Measurements from ENCODE around the gene EIF6.

GRCh38 chr20:35269055-35269781 lies 15.4 kb downstream of the EIF6 start:
- TF ChIP-seq ZNF274 (IDR thresholded peaks at IDR 0.05; ENCODE audit: low read depth, low read length) (no peak), YY1 (IDR thresholded peaks at IDR 0.05; ENCODE audit: insufficient read depth, insufficient read length) (no peak), SUZ12 (IDR thresholded peaks at IDR 0.05; ENCODE audit: extremely low read depth, insufficient read depth, insufficient read length) (no peak)

Data from NT2/D1 (cell line).